Activated gamma-delta T cell (primary cell): ENCODE measurements around the gene CYTL1.
"Not testable (repeated sequence)": the region's sequence is repeated elsewhere in the genome, so short reads cannot be mapped to it uniquely, and the experiment has no call there.

Source experiments
- DNase-seq: peaks from one replicate; lab custom pipeline; 2025; lab: John Stamatoyannopoulos, UW

Gene CYTL1

GRCh38 chr4:4996935-4997334, 22.3 kb downstream of the CYTL1 start:
- DNase-seq: not testable (repeated sequence)

- no peak for DNase-seq
Observed at GRCh38 chr4:4995908-4996265, 23.4 kb downstream of the CYTL1 start.

GRCh38 chr4:4995103-4995907, 24.0 kb downstream of the CYTL1 start:
- no peak for DNase-seq

GRCh38 chr4:4994312-4995097, 24.8 kb downstream of the CYTL1 start:
- no peak for DNase-seq

GRCh38 chr4:4992833-4993232, 26.4 kb downstream of the CYTL1 start:
- no peak for DNase-seq

- no peak for DNase-seq
Observed at GRCh38 chr4:4991541-4992099, 27.6 kb downstream of the CYTL1 start.

GRCh38 chr4:4990857-4991540, 28.3 kb downstream of the CYTL1 start:
- no peak for DNase-seq

- DNase-seq: no peak
Observed at GRCh38 chr4:4990329-4990728, 28.9 kb downstream of the CYTL1 start.

GRCh38 chr4:4989083-4989622, 30.1 kb downstream of the CYTL1 start:
- no peak for DNase-seq

GRCh38 chr4:4987656-4988055, 31.6 kb downstream of the CYTL1 start:
- DNase-seq: no peak

- no peak for DNase-seq
Observed at GRCh38 chr4:4986841-4987240, 32.4 kb downstream of the CYTL1 start.

- DNase-seq: no peak
Observed at GRCh38 chr4:4985844-4986243, 33.4 kb downstream of the CYTL1 start.

- no peak for DNase-seq
Observed at GRCh38 chr4:4985036-4985435, 34.2 kb downstream of the CYTL1 start.

- no peak for DNase-seq
Observed at GRCh38 chr4:4984186-4984585, 35.1 kb downstream of the CYTL1 start.

- DNase-seq: no peak
Observed at GRCh38 chr4:4981827-4982226, 37.4 kb downstream of the CYTL1 start.

GRCh38 chr4:4981427-4981826, 37.8 kb downstream of the CYTL1 start:
- DNase-seq: no peak

GRCh38 chr4:4980621-4981230, 38.5 kb downstream of the CYTL1 start:
- DNase-seq: no peak

GRCh38 chr4:4979971-4980370, 39.3 kb downstream of the CYTL1 start:
- DNase-seq: no peak

- DNase-seq: no peak
Observed at GRCh38 chr4:4974727-4975126, 44.5 kb downstream of the CYTL1 start.

- no peak for DNase-seq
Observed at GRCh38 chr4:4971796-4972195, 47.5 kb downstream of the CYTL1 start.

- DNase-seq: no peak
Observed at GRCh38 chr4:4969298-4969697, 50.0 kb downstream of the CYTL1 start.
